GM12878 (cell line): ENCODE results near the gene KRT10. TPM values are rescaled to one million over a fixed set of nuclear protein-coding genes. Genes with fewer than 3 reads are reported as not detected.

Source experiments
- ATAC-seq: fragments of 200-7000 bp; cut with Tn5 transposase; 3 replicates; pipeline ENCODE4 v1.9.1; 2020; ENCODE audit warnings: mild to moderate bottlenecking, moderate library complexity
- BruUV-seq: library from RNA; stranded (reverse); fragments of 400-500 nt; replicated peaks from 2 replicates; lab custom pipeline; 2021; lab: Mats Ljungman, UMichigan
- CTCF ChIA-PET: fragments of 300-600 bp; sonication (Branson Sonifier 250); formaldehyde crosslinking; extraction: SDS; loops from one replicate; lab custom pipeline; 2021; ENCODE audit warnings: inconsistent platforms; lab: Yijun Ruan, JAX
- POLR2A ChIA-PET: fragments of 350-600 bp; formaldehyde crosslinking; extraction: SDS; loops from one replicate; lab custom pipeline; 2021; ENCODE audit warnings: inconsistent platforms; lab: Charles Lee
- RAD21 ChIA-PET: fragments of 300-600 bp; sonication (Branson Sonifier 250); formaldehyde crosslinking; loops from one replicate; lab custom pipeline; 2023; ENCODE audit warnings: antibody characterized with exemption; ENCODE audit not compliant: unreplicated experiment; lab: Charles Lee
- SMC1A ChIA-PET: fragments of 300-600 bp; sonication (Branson Sonifier 250); formaldehyde crosslinking; loops from one replicate; lab custom pipeline; 2023; ENCODE audit not compliant: unreplicated experiment, uncharacterized antibody; lab: Charles Lee
- DNase-seq: peaks from one replicate; pipeline ENCODE4 v3.0.0-alpha.2; 2011; ENCODE audit warnings: low read depth, low spot score
- FAIRE-seq: peaks from 3 replicates; lab custom pipeline; 2011; peaks lifted over from hg19 to GRCh38; lab: Jason Lieb, UNC
- H2AFZ ChIP-seq: 2 replicates; pipeline ENCODE4 v1.6.0; 2011; ENCODE audit warnings: low read depth, low read length, control low read depth; ENCODE audit not compliant: control insufficient read depth
- H3K27ac ChIP-seq: 2 replicates; pipeline ENCODE4 v1.5.1; 2011; ENCODE audit warnings: control low read depth; ENCODE audit not compliant: control insufficient read depth, insufficient read depth
- H3K27me3 ChIP-seq, 2 experiments: replicated peaks in 1 of 2; 2 replicates each; pipeline versions ENCODE4 v1.6.0 to v1.6.1; 2011; ENCODE audit warnings: low read length in 1 of 2; ENCODE audit not compliant: control insufficient read depth in 2 of 2, insufficient read depth in 2 of 2
- H3K36me3 ChIP-seq, 2 experiments: 2 replicates each; pipeline ENCODE4 v1.5.1; 2011; ENCODE audit warnings: low read length in 1 of 2; ENCODE audit not compliant: control insufficient read depth in 2 of 2, insufficient read depth in 2 of 2
- H3K4me1 ChIP-seq: 2 replicates; pipeline ENCODE4 v1.6.1; 2011; ENCODE audit warnings: mild to moderate bottlenecking, low read length, moderate library complexity, mixed read lengths; ENCODE audit not compliant: control insufficient read depth, insufficient read depth
- H3K4me2 ChIP-seq: 2 replicates; pipeline ENCODE4 v1.6.0; 2011; ENCODE audit warnings: control low read depth; ENCODE audit not compliant: control insufficient read depth, insufficient read depth
- H3K4me3 ChIP-seq: fragments of 200-600 bp; sonication (generic); 2 replicates; pipeline ENCODE4 v1.5.1; 2016
- H3K79me2 ChIP-seq: 2 replicates; pipeline ENCODE4 v1.6.0; 2011; ENCODE audit warnings: low read length; ENCODE audit not compliant: control insufficient read depth, insufficient read depth
- H3K9ac ChIP-seq: 2 replicates; pipeline ENCODE4 v1.8.0; 2011; ENCODE audit warnings: low read length, control low read depth, mixed read lengths; ENCODE audit not compliant: control insufficient read depth, insufficient read depth
- H3K9me3 ChIP-seq: replicated peaks from 3 replicates; pipeline ENCODE4 v1.5.1; 2011; ENCODE audit warnings: mild to moderate bottlenecking, low read length; ENCODE audit not compliant: control insufficient read depth, insufficient read depth
- H4K20me1 ChIP-seq: 2 replicates; pipeline ENCODE4 v1.6.0; 2011; ENCODE audit not compliant: control insufficient read depth, insufficient read depth
- BHLHE40 ChIP-seq, 2 experiments: fragments of 450-650 bp in 1 of 2; IDR thresholded peaks; 2 replicates each; pipeline ENCODE4 v1.6.1; 2011 to 2017; ENCODE audit warnings: low read depth in 2 of 2, borderline replicate concordance in 1 of 2, improper control_type of control experiment in 1 of 2, low read length in 1 of 2, mild to moderate bottlenecking in 1 of 2
- CTCF ChIP-seq, 3 experiments: IDR thresholded peaks in 2 of 3; conservative IDR thresholded peaks in 1 of 3; 2 replicates each; pipeline ENCODE4 v1.5.1; 2011; ENCODE audit warnings: low read depth in 3 of 3, low read length in 3 of 3, mild to moderate bottlenecking in 3 of 3, control low read depth in 2 of 3, moderate library complexity in 2 of 3, inconsistent platforms in 1 of 3, mixed read lengths in 1 of 3; ENCODE audit not compliant: control insufficient read depth in 2 of 3, insufficient read depth in 1 of 3; ENCODE audit errors: extremely low read depth in 1 of 3
- DPF2 ChIP-seq: fragments of 450-650 bp; IDR thresholded peaks from 2 replicates; pipeline ENCODE4 v1.6.1; 2017; ENCODE audit warnings: mild to moderate bottlenecking
- FOS ChIP-seq: IDR thresholded peaks from 3 replicates; pipeline ENCODE4 v1.6.1; 2011; ENCODE audit warnings: borderline replicate concordance; ENCODE audit not compliant: insufficient read length; ENCODE audit errors: extremely low read depth
- HDGF ChIP-seq: fragments of 450-650 bp; IDR thresholded peaks from 2 replicates; pipeline ENCODE4 v1.6.1; 2016; ENCODE audit warnings: antibody characterized with exemption
- NFXL1 ChIP-seq: fragments of 450-650 bp; IDR thresholded peaks from 2 replicates; pipeline ENCODE4 v1.6.1; 2017; ENCODE audit warnings: antibody characterized with exemption, mild to moderate bottlenecking, borderline replicate concordance
- PAX8 ChIP-seq: fragments of 450-650 bp; IDR thresholded peaks from 2 replicates; pipeline ENCODE4 v1.6.1; 2017; ENCODE audit warnings: mild to moderate bottlenecking, moderate library complexity
- PBX3 ChIP-seq: IDR thresholded peaks from 2 replicates; pipeline ENCODE4 v1.6.1; 2011; ENCODE audit warnings: mild to moderate bottlenecking, low read depth, low read length, moderate library complexity; ENCODE audit not compliant: insufficient replicate concordance
- RAD21 ChIP-seq: IDR thresholded peaks from 2 replicates; pipeline ENCODE4 v1.6.1; 2011; ENCODE audit warnings: mild to moderate bottlenecking, low read depth, low read length, moderate library complexity; ENCODE audit not compliant: insufficient read depth
- RBBP5 ChIP-seq: fragments of 200-600 bp; sonication (generic); conservative IDR thresholded peaks from 2 replicates; pipeline ENCODE4 v1.6.1; 2016
- SIN3A ChIP-seq: IDR thresholded peaks from 2 replicates; pipeline ENCODE4 v1.6.1; 2012; ENCODE audit warnings: low read depth, low read length, improper control_type of control experiment
- STAT3 ChIP-seq: IDR thresholded peaks from 2 replicates; pipeline ENCODE4 v1.6.1; 2011; ENCODE audit warnings: low read depth, low read length, improper control_type of control experiment
- WGBS: methylation state at CpG from one replicate; pipeline ENCODE4 v1.1.6; 2016; ENCODE audit warnings: low lambda C conversion rate; ENCODE audit not compliant: insufficient replicate concordance, insufficient coverage; ENCODE audit errors: missing lambda C conversion rate; 5-methylcytosine and 5-hydroxymethylcytosine counted together
- in situ Hi-C: fragments of 300-500 bp; cut with MboI; formaldehyde crosslinking; loops from 9 replicates; pipeline ENCODE4 v1.14.3; 2018; ENCODE audit warnings: mixed read lengths
- intact Hi-C: fragments of 100-400 bp; cut with micrococcal nuclease; formaldehyde crosslinking; loops from one replicate; pipeline ENCODE4 v1.14.2; 2022; ENCODE audit not compliant: unreplicated experiment
- polyA plus RNA-seq, 11 experiments: library from polyadenylated mRNA; depleted of rRNA in 4 of 11; unstranded in 6 of 11; stranded (reverse) in 5 of 11; fragments of >200 nt; fragmentation: Nextera tagmentation in 4 of 11; fragmentation: Illumina TruSeq in 1 of 11; extraction: Ambion mirVana in 4 of 11; extraction: Trizol in 1 of 11; gene quantifications; 1 replicate in 1 of 11; 2 replicates in 10 of 11; pipeline versions ENCODE4 v1.2.1 to v1.2.3, GENCODE V29; 2011 to 2016; ENCODE audit warnings: inconsistent platforms in 2 of 11, missing spikeins in 2 of 11, low read depth in 1 of 11
- total RNA-seq, 4 experiments: library from RNA; depleted of rRNA in 3 of 4; stranded (reverse); fragments of >200 nt in 3 of 4; fragmentation: Illumina TruSeq in 1 of 4; extraction: Trizol in 1 of 4; gene quantifications; 2 replicates each; pipeline versions ENCODE4 v1.2.1 to v1.2.3, GENCODE V29; 2013 to 2021

KRT10 gene
- total and polyA plus RNA-seq, 10 of the 15 experiments (the other 5 are each of a cell fraction or from before 2014, with no cell fraction given): 10.8 to 98.5 (median 23.9) TPM

GRCh38 chr17:40832840-40833239 lies 10.4 kb upstream of the KRT10 start:
- no peaks in the 10 kb centered on the region for H3K27me3 ChIP-seq
- H3K4me3 ChIP-seq: no peak overlapping the region
- DNase-seq (no peak), ATAC-seq (no peak), FAIRE-seq (no peak)
- H3K79me2 ChIP-seq: no peaks in the 10 kb centered on the region
- TF ChIP-seq RBBP5 (no peak), HDGF (no peak), PBX3 (no peak), PAX8 (no peak), SIN3A (no peak)
- no peaks in the 10 kb centered on the region for H3K9me3 ChIP-seq
- ChIA-PET POLR2A (interaction anchor here (0.6 kb wide), 1 partner anchor 758 kb away, joined by 4 read pairs; no protein-coding TSS in a partner anchor), RAD21 (no interaction called here), CTCF (interaction anchor here (0.7 to 1.3 kb wide), 7 partner anchors 10 to 831 kb away, joined by 3 read pairs; no protein-coding TSS in a partner anchor), SMC1A (interaction anchor here (1.2 to 1.7 kb wide), 5 partner anchors 10 to 813 kb away, joined by 3 to 5 read pairs (median 3); no protein-coding TSS in a partner anchor)
- H2AFZ ChIP-seq: no peak overlapping the region
- no peak overlapping the region for H3K27ac ChIP-seq
- H3K4me2 ChIP-seq: no peak overlapping the region
- WGBS: 78% methylated on average over 3 of the region's 3 CpGs
- H3K4me1 ChIP-seq: no peaks in the 10 kb centered on the region
- in situ Hi-C loops (no loop called here), intact Hi-C loops (no loop called here)
- H4K20me1 ChIP-seq: no peaks in the 10 kb centered on the region
- H3K9ac ChIP-seq: no peak overlapping the region
- BruUV-seq: no TSS peak
- H3K36me3 ChIP-seq: peaks cover 0 to 3% of the 10 kb centered on the region in 2 experiments; a peak in 1 of 4 replicates

GRCh38 chr17:40830085-40830776 lies 7.8 kb upstream of the KRT10 start:
- Histone ChIP-seq H3K36me3 (no peaks in the 10 kb centered on the region), H3K9ac (no peak overlapping the region), H3K4me3 (no peak overlapping the region), H3K9me3 (no peaks in the 10 kb centered on the region), H2AFZ (no peak overlapping the region), H4K20me1 (no peaks in the 10 kb centered on the region), H3K4me2 (no peak overlapping the region), H3K4me1 (no peaks in the 10 kb centered on the region), H3K27me3 (no peaks in the 10 kb centered on the region), H3K27ac (no peak overlapping the region), H3K79me2 (no peaks in the 10 kb centered on the region)
- CTCF ChIA-PET: interaction anchor here (1.0 kb wide), 1 partner anchor 11 kb away, joined by 3 read pairs; no protein-coding TSS in a partner anchor
- SMC1A ChIA-PET: no interaction called here
- in situ Hi-C loops: no loop called here
- POLR2A ChIA-PET: no interaction called here
- ATAC-seq (no peak), FAIRE-seq (no peak), DNase-seq (no peak)
- WGBS: 70% methylated on average over 2 of the region's 2 CpGs
- no TSS peak for BruUV-seq
- RAD21 ChIA-PET: no interaction called here
- intact Hi-C loops: no loop called here
- TF ChIP-seq DPF2 (no peak), CTCF (IDR thresholded peaks at IDR 0.05 in 2 of 3, conservative IDR thresholded peaks at IDR 0.05 in 1 of 3; ENCODE audit: control insufficient read depth in 2 of 3, extremely low read depth in 1 of 3, insufficient read depth in 1 of 3, low read depth in 3 of 3, low read length in 3 of 3) (no peak), NFXL1 (no peak), RAD21 (no peak), BHLHE40 (IDR thresholded peaks at IDR 0.05; ENCODE audit: borderline replicate concordance in 1 of 2, low read depth in 2 of 2, low read length in 1 of 2) (no peak), STAT3 (no peak), FOS (no peak)
